ENCODE results near the gene SPATA6L. TPM values are rescaled to one million over a fixed set of nuclear protein-coding genes. Genes with fewer than 3 reads are reported as not detected.

SPATA6L gene
- total RNA-seq, 1 donor from 2014 or later = 1.2 TPM

DNA sequence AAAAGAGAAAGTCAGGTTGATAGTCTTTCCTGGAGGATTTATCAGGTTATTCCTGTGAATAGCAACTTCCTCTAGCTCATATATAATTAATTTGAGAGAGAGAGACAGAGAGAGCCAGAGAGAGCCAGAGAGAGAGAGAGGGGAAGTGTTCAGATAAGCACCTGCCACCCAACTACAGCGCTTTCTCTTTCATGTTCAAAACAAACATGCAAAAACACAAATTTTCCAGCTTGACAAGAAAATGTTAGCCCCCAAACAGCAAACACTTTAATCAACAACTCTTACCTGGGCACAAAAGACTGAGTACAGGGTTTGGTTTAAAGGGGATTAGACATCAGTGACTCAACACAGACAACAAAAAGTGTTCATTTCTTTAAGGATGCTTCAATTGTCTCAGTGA lies 65.9 kb downstream of the SPATA6L start:
- no peak overlapping the region for H3K4me3 Mint-ChIP-seq (ENCODE audit: unreplicated experiment)
- no peaks in the 10 kb centered on the region for H3K9me3 Mint-ChIP-seq (ENCODE audit: unreplicated experiment)
- peaks cover 5% of the 10 kb centered on the region for H3K36me3 Mint-ChIP-seq (ENCODE audit: unreplicated experiment)
- peaks cover 8% of the 10 kb centered on the region for H3K4me1 Mint-ChIP-seq (ENCODE audit: unreplicated experiment)
- no peak overlapping the region for H3K27ac Mint-ChIP-seq (ENCODE audit: unreplicated experiment)
- no peak for DNase-seq (ENCODE audit: extremely low spot score, unreplicated experiment)
- H3K27me3 Mint-ChIP-seq (ENCODE audit: unreplicated experiment) = peaks cover 14% of the 10 kb centered on the region
- TF ChIP-seq, protein P1, sequence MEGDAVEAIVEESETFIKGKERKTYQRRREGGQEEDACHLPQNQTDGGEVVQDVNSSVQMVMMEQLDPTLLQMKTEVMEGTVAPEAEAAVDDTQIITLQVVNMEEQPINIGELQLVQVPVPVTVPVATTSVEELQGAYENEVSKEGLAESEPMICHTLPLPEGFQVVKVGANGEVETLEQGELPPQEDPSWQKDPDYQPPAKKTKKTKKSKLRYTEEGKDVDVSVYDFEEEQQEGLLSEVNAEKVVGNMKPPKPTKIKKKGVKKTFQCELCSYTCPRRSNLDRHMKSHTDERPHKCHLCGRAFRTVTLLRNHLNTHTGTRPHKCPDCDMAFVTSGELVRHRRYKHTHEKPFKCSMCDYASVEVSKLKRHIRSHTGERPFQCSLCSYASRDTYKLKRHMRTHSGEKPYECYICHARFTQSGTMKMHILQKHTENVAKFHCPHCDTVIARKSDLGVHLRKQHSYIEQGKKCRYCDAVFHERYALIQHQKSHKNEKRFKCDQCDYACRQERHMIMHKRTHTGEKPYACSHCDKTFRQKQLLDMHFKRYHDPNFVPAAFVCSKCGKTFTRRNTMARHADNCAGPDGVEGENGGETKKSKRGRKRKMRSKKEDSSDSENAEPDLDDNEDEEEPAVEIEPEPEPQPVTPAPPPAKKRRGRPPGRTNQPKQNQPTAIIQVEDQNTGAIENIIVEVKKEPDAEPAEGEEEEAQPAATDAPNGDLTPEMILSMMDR (IDR thresholded peaks at IDR 0.05) = no peak

DNA sequence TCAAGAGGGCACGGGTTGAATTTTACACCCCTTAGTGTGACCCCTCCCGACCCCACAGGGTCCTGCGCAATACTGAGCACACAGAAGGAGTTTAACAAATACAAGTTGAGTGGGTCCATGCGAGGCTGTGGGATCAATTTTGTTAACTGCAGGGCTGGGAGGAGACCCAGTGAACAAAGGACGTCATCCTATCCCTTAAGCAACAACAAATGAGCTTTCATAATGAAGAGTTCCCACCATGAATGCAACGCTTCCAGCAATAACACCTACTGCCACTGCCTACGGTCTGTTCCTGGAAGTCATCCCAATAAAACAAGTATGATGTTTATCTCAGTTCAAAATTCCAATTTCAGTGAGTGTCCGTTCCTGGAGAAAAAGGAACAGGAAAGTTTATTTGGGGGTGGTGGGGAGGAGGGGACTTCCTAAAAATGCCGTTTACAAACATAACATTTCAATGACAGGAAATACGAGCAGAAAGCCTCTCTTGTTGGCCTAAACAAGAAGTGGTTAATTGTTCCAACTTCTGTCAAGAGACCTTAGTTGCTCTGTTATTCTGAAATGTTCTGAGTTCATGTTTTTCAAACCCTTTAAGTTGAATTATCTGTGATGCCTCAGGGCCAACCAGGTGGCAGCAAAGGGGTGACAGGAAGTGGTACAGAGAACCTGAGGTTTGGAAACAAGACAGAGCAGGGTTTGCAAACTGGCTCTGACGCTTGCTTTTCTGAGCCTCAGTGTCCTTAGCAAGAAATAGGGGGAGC lies 69.9 kb downstream of the SPATA6L start:
- H3K4me3 Mint-ChIP-seq (ENCODE audit: unreplicated experiment) = no peak overlapping the region
- H3K9me3 Mint-ChIP-seq (ENCODE audit: unreplicated experiment) = no peaks in the 10 kb centered on the region
- no peak for DNase-seq (ENCODE audit: extremely low spot score, unreplicated experiment)
- peaks cover 9% of the 10 kb centered on the region for H3K27me3 Mint-ChIP-seq (ENCODE audit: unreplicated experiment)
- H3K4me1 Mint-ChIP-seq (ENCODE audit: unreplicated experiment) = peaks cover 19% of the 10 kb centered on the region
- no peak overlapping the region for H3K27ac Mint-ChIP-seq (ENCODE audit: unreplicated experiment)
- H3K36me3 Mint-ChIP-seq (ENCODE audit: unreplicated experiment) = peaks cover 2% of the 10 kb centered on the region
- TF ChIP-seq, protein P1 (IDR thresholded peaks at IDR 0.05) = no peak

DNA sequence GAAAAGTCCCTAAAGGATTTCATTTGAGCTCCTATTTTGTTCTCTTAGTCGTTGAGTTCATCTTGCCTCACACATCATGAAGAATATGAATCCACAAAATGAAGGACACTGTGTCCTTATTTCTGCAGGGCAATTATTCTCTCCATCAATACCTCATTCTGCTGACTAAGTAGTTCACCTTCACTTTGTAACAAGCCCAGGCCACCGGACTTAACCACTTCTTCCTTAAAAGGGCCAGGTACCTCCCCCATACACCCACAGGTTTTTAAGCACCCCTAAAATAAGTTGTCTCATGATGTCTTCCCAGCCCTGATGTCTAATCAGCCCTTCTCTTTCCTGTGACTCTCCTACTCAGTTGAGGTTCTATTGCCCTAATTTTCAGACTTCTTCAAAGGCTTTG lies 71.3 kb downstream of the SPATA6L start:
- TF ChIP-seq, protein P1 (IDR thresholded peaks at IDR 0.05) = no peak
- Mint-ChIP-seq H3K4me3 (ENCODE audit: unreplicated experiment) (no peak overlapping the region), H3K27me3 (ENCODE audit: unreplicated experiment) (no peaks in the 10 kb centered on the region), H3K27ac (ENCODE audit: unreplicated experiment) (no peak overlapping the region), H3K4me1 (ENCODE audit: unreplicated experiment) (peaks cover 30% of the 10 kb centered on the region), H3K36me3 (ENCODE audit: unreplicated experiment) (no peaks in the 10 kb centered on the region), H3K9me3 (ENCODE audit: unreplicated experiment) (no peaks in the 10 kb centered on the region)
- DNase-seq (ENCODE audit: extremely low spot score, unreplicated experiment) = no peak

DNA sequence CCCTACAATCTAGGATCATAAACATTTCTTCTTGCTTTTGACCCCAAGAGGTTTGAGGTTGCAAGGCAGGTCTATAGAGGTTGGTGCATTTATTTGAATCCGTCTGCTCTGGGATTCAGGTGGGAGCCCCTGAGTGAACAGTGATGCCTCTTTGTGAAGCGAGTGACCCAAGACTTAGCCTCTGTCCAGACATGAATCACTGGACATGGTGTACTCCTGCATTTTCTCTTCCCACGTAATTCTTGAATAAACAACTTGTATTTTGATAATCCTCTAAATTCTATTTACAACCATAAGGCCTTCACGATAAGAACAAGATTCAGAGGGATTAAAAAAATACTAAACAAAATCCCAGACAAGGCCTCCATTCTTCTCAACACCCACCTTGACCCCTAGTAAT lies 71.7 kb downstream of the SPATA6L start:
- Mint-ChIP-seq H3K36me3 (ENCODE audit: unreplicated experiment) (no peaks in the 10 kb centered on the region), H3K4me3 (ENCODE audit: unreplicated experiment) (no peak overlapping the region), H3K27me3 (ENCODE audit: unreplicated experiment) (no peaks in the 10 kb centered on the region), H3K4me1 (ENCODE audit: unreplicated experiment) (peaks cover 30% of the 10 kb centered on the region), H3K27ac (ENCODE audit: unreplicated experiment) (no peak overlapping the region), H3K9me3 (ENCODE audit: unreplicated experiment) (no peaks in the 10 kb centered on the region)
- TF ChIP-seq, protein P1 (IDR thresholded peaks at IDR 0.05) = no peak
- DNase-seq (ENCODE audit: extremely low spot score, unreplicated experiment) = no peak

DNA sequence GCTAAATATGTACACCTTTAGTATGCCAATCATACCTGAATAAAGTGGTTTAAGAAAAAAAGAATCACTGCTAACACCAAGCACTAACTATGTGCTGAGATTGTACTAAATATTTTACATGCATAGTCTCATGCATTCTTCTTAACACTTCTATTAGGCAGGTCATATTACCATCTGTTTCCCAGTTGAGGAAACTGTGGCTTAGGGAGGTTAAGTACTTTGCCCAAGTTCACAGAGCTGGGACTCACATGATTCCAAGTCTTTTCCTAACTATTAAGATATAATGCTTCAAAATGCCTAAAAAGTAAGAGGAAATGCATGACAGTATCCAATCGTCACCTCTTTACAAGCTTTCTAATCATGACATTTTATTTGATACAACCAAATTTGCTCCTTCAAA lies 73.4 kb downstream of the SPATA6L start:
- no peak overlapping the region for H3K27ac Mint-ChIP-seq (ENCODE audit: unreplicated experiment)
- no peak for DNase-seq (ENCODE audit: extremely low spot score, unreplicated experiment)
- peaks cover 30% of the 10 kb centered on the region for H3K4me1 Mint-ChIP-seq (ENCODE audit: unreplicated experiment)
- no peak overlapping the region for H3K4me3 Mint-ChIP-seq (ENCODE audit: unreplicated experiment)
- H3K9me3 Mint-ChIP-seq (ENCODE audit: unreplicated experiment) = no peaks in the 10 kb centered on the region
- no peaks in the 10 kb centered on the region for H3K27me3 Mint-ChIP-seq (ENCODE audit: unreplicated experiment)
- TF ChIP-seq, protein P1 (IDR thresholded peaks at IDR 0.05) = no peak
- H3K36me3 Mint-ChIP-seq (ENCODE audit: unreplicated experiment) = no peaks in the 10 kb centered on the region
